Left lung (tissue), 8 donors: ENCODE measurements around the gene CCL23. TPM values are rescaled to one million over a fixed set of nuclear protein-coding genes. Genes with fewer than 3 reads are reported as not detected.

Source experiments
- polyA plus RNA-seq, 6 donors: library from polyadenylated mRNA; unstranded; fragments of 120-200 nt; gene quantifications; one replicate each; pipeline ENCODE4 v1.2.1, GENCODE V29; 2013; ENCODE audit not compliant: insufficient read length in 6 of 6
- total RNA-seq, 2 donors: library from RNA; stranded (reverse); fragmentation: NEBNext Ultra II Directional; extraction: Animal tissue kit (Norgen Biotek cat#: 25700); gene quantifications; one replicate each; pipeline ENCODE4 v1.2.1, GENCODE V29; 2021
- donor health status: DM: no; HTN: yes; CAD: no.
- donor health status: DM: no; HTN: no; CAD: no.

The CCL23 gene
- total and polyA plus RNA-seq, 8 donors = 0.32 to 9.3 (median 0.49) TPM; not detected in 2

Other genes starting within 250 kb of the CCL23 start
- 10 to 100 TPM; 39.5 to 95.0 TPM for gene MMP28, start 222.3 kb downstream of the CCL23 start, total RNA-seq
- 1 to 10 TPM; 6.6 to 9.2 (median 8.5) TPM for gene MMP28, start 222.3 kb downstream of the CCL23 start, polyA plus RNA-seq
- gene TAF15, start 208.5 kb downstream of the CCL23 start, total RNA-seq = 100 to 1,000 TPM; 140 to 163 TPM
- gene TAF15, start 208.5 kb downstream of the CCL23 start, polyA plus RNA-seq = 100 to 1,000 TPM; 232 to 277 (median 251) TPM
- under 1 TPM in 1 of 2 donors, not detected in 1; 0.37 TPM for gene HEATR9, start 149.1 kb downstream of the CCL23 start, total RNA-seq
- under 1 TPM in 4 of 6 donors, not detected in 2; 0.17 to 0.28 (median 0.19) TPM for gene HEATR9, start 149.1 kb downstream of the CCL23 start, polyA plus RNA-seq
- gene CCL5, start 137.6 kb downstream of the CCL23 start, total RNA-seq = 10 to 100 TPM in 1 of 2 donors, 1 to 10 TPM in 1; 5.3 to 12.4 TPM
- gene CCL5, start 137.6 kb downstream of the CCL23 start, polyA plus RNA-seq = 1 to 10 TPM; 2.9 to 5.8 (median 3.7) TPM
- gene RDM1, start 87.2 kb downstream of the CCL23 start, total RNA-seq = 1 to 10 TPM in 1 of 2 donors, not detected in 1; 1.8 TPM
- gene RDM1, start 87.2 kb downstream of the CCL23 start, polyA plus RNA-seq = 1 to 10 TPM; 2.3 to 4.2 (median 2.5) TPM
- gene LYZL6, start 74.3 kb downstream of the CCL23 start, total RNA-seq = not detected
- gene LYZL6, start 74.3 kb downstream of the CCL23 start, polyA plus RNA-seq = not detected
- not detected for gene CCL16, start 36.5 kb downstream of the CCL23 start, total RNA-seq
- 1 to 10 TPM in 3 of 6 donors, under 1 TPM in 3; 0.40 to 1.2 (median 0.97) TPM for gene CCL16, start 36.5 kb downstream of the CCL23 start, polyA plus RNA-seq
- gene CCL14, start 31.2 kb downstream of the CCL23 start, total RNA-seq = 10 to 100 TPM; 14.2 to 23.3 TPM
- 100 to 1,000 TPM in 2 of 6 donors, 10 to 100 TPM in 4; 64.7 to 123 (median 90.9) TPM for gene CCL14, start 31.2 kb downstream of the CCL23 start, polyA plus RNA-seq
- 1 to 10 TPM in 1 of 2 donors, under 1 TPM in 1; 0.23 to 1.3 TPM for gene CCL15, start 16.4 kb downstream of the CCL23 start, total RNA-seq
- under 1 TPM in 4 of 6 donors, not detected in 2; 0.15 to 0.43 (median 0.33) TPM for gene CCL15, start 16.4 kb downstream of the CCL23 start, polyA plus RNA-seq
- 100 to 1,000 TPM; 227 to 348 TPM for gene CCL18, start 46.3 kb upstream of the CCL23 start, total RNA-seq
- gene CCL18, start 46.3 kb upstream of the CCL23 start, polyA plus RNA-seq = under 1 TPM in 1 of 6 donors, not detected in 5; 0.20 TPM
- gene CCL3, start 72.2 kb upstream of the CCL23 start, total RNA-seq = 10 to 100 TPM in 1 of 2 donors, 1 to 10 TPM in 1; 3.2 to 40.9 TPM
- gene CCL3, start 72.2 kb upstream of the CCL23 start, polyA plus RNA-seq = 10 to 100 TPM in 3 of 6 donors, 1 to 10 TPM in 3; 2.0 to 18.6 (median 10.2) TPM
- gene CCL4, start 85.9 kb upstream of the CCL23 start, total RNA-seq = 10 to 100 TPM in 1 of 2 donors, 1 to 10 TPM in 1; 6.4 to 62.0 TPM
- gene CCL4, start 85.9 kb upstream of the CCL23 start, polyA plus RNA-seq = 10 to 100 TPM in 1 of 6 donors, 1 to 10 TPM in 4, under 1 TPM in 1; 0.72 to 11.4 (median 5.7) TPM
- gene TBC1D3B, start 158.7 kb upstream of the CCL23 start, total RNA-seq = 1 to 10 TPM; 6.7 to 8.8 TPM
- 10 to 100 TPM; 11.2 to 26.5 (median 17.9) TPM for gene TBC1D3B, start 158.7 kb upstream of the CCL23 start, polyA plus RNA-seq
- 10 to 100 TPM in 1 of 2 donors, under 1 TPM in 1; 0.38 to 11.7 TPM for gene CCL3L1, start 178.8 kb upstream of the CCL23 start, total RNA-seq
- gene CCL3L1, start 178.8 kb upstream of the CCL23 start, polyA plus RNA-seq = 1 to 10 TPM in 4 of 6 donors, under 1 TPM in 2; 0.25 to 5.3 (median 1.8) TPM
- gene CCL4L2, start 193.1 kb upstream of the CCL23 start, total RNA-seq = 10 to 100 TPM in 1 of 2 donors, 1 to 10 TPM in 1; 1.9 to 37.6 TPM
- gene CCL4L2, start 193.1 kb upstream of the CCL23 start, polyA plus RNA-seq = 1 to 10 TPM in 5 of 6 donors, under 1 TPM in 1; 0.81 to 7.6 (median 4.1) TPM
- under 1 TPM; 0.58 to 0.76 TPM for gene TBC1D3I, start 246.6 kb upstream of the CCL23 start, total RNA-seq
- 1 to 10 TPM in 1 of 6 donors, under 1 TPM in 4, not detected in 1; 0.66 to 2.0 (median 0.84) TPM for gene TBC1D3I, start 246.6 kb upstream of the CCL23 start, polyA plus RNA-seq